GM12865 (cell line): ENCODE measurements around the gene TUBD1.
A peak's percentile ranks its signal among the peaks of the same experiment; 100 is the strongest.

Experiments used
- DNase-seq: peaks from one replicate; pipeline ENCODE4 v3.0.0; 2010; ENCODE audit warnings: low read depth
- H3K4me3 ChIP-seq: 2 replicates; pipeline ENCODE4 v1.5.1; 2011; ENCODE audit warnings: mild to moderate bottlenecking, low read depth, low read length, control low read depth
- TF ChIP-seq, protein P1 (sequence below): IDR thresholded peaks from 2 replicates; pipeline ENCODE4 v1.5.1; 2011; ENCODE audit warnings: low read length, control low read depth, low read depth, inconsistent platforms; ENCODE audit not compliant: insufficient read depth; ENCODE audit errors: missing control alignments

TUBD1 gene

DNA sequence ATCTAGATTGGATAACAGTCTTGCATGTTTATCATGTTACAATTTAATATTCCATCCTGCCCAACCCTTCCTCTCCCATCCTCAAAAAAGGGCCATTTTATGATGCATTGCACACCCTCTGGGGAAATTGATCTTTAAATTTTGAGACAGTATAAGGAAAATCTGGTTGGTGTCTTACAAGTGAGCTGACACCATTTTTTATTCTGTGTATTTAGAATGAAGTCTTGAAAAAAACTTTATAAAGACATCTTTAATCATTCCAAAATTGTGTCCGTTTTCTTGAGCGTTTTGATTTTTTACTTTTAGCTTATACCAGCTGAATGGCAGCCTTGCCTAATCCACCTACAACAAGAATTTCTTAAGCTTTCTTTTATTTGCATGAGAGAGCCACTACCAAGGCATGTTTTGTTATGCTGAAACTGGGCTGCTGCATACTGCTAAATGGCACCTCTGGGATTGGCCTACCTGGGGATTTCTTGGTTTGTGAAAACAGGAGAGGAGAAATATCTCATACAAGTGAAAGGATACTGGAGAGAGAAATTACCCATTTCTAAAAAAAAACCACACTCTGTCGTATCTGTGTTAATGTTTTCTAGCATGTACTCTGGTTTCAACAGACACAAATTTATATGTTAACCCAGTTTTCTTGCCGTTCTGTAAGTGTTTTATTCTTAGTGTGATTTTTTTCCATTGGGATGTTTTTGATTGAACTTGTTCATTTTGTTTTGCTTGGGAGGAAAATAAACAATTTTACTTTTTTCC, 52.2 kb downstream of the TUBD1 start:
- TF ChIP-seq, protein P1, sequence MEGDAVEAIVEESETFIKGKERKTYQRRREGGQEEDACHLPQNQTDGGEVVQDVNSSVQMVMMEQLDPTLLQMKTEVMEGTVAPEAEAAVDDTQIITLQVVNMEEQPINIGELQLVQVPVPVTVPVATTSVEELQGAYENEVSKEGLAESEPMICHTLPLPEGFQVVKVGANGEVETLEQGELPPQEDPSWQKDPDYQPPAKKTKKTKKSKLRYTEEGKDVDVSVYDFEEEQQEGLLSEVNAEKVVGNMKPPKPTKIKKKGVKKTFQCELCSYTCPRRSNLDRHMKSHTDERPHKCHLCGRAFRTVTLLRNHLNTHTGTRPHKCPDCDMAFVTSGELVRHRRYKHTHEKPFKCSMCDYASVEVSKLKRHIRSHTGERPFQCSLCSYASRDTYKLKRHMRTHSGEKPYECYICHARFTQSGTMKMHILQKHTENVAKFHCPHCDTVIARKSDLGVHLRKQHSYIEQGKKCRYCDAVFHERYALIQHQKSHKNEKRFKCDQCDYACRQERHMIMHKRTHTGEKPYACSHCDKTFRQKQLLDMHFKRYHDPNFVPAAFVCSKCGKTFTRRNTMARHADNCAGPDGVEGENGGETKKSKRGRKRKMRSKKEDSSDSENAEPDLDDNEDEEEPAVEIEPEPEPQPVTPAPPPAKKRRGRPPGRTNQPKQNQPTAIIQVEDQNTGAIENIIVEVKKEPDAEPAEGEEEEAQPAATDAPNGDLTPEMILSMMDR = no peak
- peak; percentile 77 for DNase-seq
- H3K4me3 ChIP-seq = peak overlapping the region; percentile 91

DNA sequence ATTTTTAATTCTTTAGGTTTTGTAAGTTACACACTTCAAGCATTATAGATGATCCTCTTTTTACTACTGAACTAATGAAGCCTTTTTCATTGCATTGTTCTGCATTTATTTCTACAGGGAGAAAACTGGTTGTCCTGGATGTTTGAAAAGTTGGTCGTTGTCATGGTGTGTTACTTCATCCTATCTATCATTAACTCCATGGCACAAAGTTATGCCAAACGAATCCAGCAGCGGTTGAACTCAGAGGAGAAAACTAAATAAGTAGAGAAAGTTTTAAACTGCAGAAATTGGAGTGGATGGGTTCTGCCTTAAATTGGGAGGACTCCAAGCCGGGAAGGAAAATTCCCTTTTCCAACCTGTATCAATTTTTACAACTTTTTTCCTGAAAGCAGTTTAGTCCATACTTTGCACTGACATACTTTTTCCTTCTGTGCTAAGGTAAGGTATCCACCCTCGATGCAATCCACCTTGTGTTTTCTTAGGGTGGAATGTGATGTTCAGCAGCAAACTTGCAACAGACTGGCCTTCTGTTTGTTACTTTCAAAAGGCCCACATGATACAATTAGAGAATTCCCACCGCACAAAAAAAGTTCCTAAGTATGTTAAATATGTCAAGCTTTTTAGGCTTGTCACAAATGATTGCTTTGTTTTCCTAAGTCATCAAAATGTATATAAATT, 53.0 kb downstream of the TUBD1 start:
- peak; percentile 34 for DNase-seq
- TF ChIP-seq, protein P1 = no peak
- H3K4me3 ChIP-seq = peak overlapping the region; percentile 91

DNA sequence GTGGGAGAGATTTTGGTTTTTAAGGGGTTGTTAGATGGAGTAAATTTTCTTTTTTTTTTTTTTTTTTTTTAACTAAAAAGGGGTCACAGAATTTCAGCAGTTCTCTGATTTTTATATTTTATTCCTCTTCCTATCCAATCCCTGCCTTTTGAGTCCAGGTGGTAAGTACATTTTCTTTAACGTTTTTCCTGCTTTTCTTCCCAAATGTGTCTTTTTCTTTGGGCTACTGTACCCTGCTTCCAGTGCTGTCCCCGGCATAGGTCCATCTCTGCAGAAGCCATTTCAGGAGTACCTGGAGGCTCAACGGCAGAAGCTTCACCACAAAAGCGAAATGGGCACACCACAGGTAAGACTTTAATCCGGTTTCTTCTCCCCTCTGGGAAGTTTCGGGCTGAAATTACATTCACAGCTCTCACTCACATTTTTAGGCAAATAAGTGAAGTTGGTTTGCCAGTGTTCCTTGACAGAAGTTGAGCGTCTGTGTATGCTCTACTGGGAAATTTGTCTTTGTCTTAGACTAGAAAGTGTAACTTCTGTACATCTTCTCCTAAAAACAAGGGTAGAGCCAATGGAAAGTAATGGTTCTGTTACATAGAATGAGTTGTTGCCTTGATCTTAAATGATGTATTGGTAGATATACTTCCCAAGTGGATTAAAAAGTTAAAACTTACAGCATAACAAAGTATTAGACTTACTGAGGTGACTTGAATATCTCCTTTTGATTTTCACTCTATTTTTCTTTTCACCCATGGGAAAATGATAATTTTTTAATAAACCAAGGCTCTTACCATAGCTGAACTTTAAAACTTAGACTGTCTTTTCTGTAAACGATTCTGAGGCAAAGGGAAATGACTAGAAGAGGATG, 54.5 kb downstream of the TUBD1 start:
- DNase-seq = peak; percentile 81
- TF ChIP-seq, protein P1 = no peak
- peak overlapping the region; percentile 91 for H3K4me3 ChIP-seq

DNA sequence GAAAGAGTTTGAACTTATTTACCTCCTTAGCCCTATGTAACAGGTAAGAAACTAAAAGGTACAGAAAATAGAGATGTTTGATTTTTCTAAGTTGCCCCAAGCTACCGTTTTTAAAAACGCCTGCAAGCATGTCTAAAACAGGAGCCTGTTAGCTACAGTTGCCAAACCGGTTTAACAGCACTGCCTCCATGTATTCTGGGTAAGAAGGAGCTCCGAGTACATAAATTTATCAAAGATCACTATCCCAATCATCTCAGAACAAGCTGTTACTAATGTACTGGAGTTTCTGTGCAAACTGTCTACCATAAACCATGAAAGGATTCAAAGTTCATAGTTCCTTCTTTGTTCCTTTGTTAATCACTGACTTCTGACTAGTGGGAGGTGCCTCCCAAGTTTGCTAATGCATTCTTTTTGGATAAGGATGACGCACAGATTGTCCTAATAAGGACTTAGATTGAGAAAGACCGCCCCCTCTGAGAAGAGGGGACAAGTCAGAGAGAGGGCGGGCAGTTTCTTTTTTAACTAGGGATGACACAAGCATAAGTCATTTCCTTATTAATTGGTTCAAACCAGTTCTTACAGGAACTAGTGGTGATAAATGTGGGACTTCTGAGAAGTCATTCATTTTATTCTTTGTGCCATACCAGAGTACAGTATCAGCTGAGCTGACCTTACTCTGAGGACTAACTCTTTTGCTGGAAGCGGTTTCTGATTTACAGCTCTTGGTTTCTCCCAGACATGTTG, 55.3 kb downstream of the TUBD1 start:
- TF ChIP-seq, protein P1 = no peak
- DNase-seq = peak; percentile 97
- H3K4me3 ChIP-seq = peak overlapping the region; percentile 91

DNA sequence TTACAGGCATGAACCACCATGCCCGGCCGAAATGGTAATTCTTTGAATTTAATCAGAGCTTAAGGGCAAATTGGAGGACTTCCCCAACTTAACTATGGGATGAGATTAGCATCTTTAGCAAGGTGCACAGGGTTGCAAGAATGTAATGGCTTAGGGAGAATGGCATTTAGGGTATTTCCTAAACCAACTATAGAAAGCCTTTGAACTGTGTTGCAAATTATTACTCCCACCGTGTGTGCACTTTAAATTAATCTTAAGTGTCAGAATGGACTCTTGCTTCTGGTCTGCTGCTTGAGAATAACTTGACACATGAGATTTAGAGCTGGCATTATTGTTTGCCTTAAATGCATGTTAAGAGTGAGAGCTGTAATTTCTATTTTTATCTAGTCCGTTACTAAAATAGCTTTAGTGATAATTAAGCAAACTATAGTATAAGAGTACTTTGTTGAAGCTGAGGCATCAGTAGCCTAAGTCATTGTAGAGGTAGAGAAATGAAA, 59.8 kb downstream of the TUBD1 start:
- peak; percentile 76 for DNase-seq
- no peak overlapping the region for H3K4me3 ChIP-seq
- TF ChIP-seq, protein P1 = no peak
